WERI-Rb-1 (cell line): ENCODE results near the gene ANO6.

Experiments used
- DNase-seq: peaks from one replicate; pipeline ENCODE4 v3.0.0-alpha.2; 2020
- H3K27ac ChIP-seq: fragments of 250-450 bp; sonication (Bioruptor Pico); 2 replicates; pipeline ENCODE4 v1.5.1; 2020; ENCODE audit warnings: mild to moderate bottlenecking, moderate library complexity
- H3K27me3 ChIP-seq: fragments of 250-450 bp; sonication (Bioruptor Pico); 2 replicates; pipeline ENCODE4 v1.5.1; 2021; ENCODE audit warnings: mild to moderate bottlenecking, low read depth, moderate library complexity; ENCODE audit not compliant: insufficient read depth, severe bottlenecking
- H3K36me3 ChIP-seq: fragments of 250-450 bp; sonication (Bioruptor Pico); 2 replicates; pipeline ENCODE4 v1.5.1; 2020; ENCODE audit warnings: mild to moderate bottlenecking, moderate library complexity
- H3K4me3 ChIP-seq: 2 replicates; pipeline ENCODE4 v1.5.1; 2011; ENCODE audit warnings: low read depth, mild to moderate bottlenecking, control low read depth, low read length
- H3K9me3 ChIP-seq: fragments of 250-450 bp; sonication (Bioruptor Pico); 2 replicates; pipeline ENCODE4 v1.5.1; 2021; ENCODE audit warnings: mild to moderate bottlenecking, moderate library complexity; ENCODE audit not compliant: severe bottlenecking
- TF ChIP-seq, protein P1 (sequence below): IDR thresholded peaks from 2 replicates; pipeline ENCODE4 v1.5.1; 2011; ENCODE audit warnings: low read depth, mild to moderate bottlenecking, control low read depth, inconsistent platforms, low read length

ANO6 gene

DNA sequence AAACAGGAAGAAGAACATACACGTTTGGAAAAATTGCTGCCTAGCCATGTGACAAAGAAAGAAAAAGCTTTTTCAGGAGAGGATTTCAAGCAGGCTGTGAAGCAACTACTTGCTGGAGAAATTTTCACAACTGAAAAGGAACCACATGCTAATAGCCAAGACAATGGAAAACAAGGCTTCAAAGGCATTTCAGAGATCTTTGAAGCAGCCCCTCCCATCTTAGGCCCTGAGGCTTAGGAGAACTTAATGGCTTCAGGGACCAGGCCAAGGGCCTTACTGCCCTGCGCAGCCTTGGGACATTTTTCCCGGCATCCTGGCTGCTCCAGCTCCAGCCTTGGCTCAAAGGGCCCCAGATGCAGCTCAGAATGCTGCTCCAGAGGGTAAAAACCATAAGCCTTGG lies 257.7 kb downstream of the ANO6 start:
- Histone ChIP-seq H3K4me3 (no peak overlapping the region), H3K27me3 (no peaks in the 10 kb centered on the region), H3K36me3 (no peaks in the 10 kb centered on the region), H3K9me3 (no peaks in the 10 kb centered on the region), H3K27ac (no peak overlapping the region)
- no peak for DNase-seq
- TF ChIP-seq, protein P1, sequence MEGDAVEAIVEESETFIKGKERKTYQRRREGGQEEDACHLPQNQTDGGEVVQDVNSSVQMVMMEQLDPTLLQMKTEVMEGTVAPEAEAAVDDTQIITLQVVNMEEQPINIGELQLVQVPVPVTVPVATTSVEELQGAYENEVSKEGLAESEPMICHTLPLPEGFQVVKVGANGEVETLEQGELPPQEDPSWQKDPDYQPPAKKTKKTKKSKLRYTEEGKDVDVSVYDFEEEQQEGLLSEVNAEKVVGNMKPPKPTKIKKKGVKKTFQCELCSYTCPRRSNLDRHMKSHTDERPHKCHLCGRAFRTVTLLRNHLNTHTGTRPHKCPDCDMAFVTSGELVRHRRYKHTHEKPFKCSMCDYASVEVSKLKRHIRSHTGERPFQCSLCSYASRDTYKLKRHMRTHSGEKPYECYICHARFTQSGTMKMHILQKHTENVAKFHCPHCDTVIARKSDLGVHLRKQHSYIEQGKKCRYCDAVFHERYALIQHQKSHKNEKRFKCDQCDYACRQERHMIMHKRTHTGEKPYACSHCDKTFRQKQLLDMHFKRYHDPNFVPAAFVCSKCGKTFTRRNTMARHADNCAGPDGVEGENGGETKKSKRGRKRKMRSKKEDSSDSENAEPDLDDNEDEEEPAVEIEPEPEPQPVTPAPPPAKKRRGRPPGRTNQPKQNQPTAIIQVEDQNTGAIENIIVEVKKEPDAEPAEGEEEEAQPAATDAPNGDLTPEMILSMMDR = no peak

DNA sequence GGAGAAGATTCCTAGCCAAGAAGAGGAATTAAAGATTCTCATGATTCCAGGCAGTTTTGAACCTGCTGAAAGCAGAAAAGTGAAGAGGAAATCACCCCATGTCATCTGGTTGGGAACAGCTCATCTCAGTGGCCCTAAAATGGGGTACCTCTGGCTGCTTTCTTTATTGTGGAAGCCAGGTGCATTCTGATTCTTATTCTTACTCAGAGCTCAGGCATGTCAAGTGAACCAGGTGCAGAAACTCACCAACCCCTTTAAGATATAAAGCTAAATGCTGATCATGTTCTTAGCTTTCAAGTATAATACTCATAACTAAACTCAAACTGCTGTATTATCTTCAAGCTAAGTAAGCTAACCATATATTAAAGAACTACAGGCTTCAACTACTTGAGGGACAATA lies 259.7 kb downstream of the ANO6 start:
- DNase-seq = no peak
- Histone ChIP-seq H3K4me3 (no peak overlapping the region), H3K36me3 (no peaks in the 10 kb centered on the region), H3K27me3 (no peaks in the 10 kb centered on the region), H3K9me3 (no peaks in the 10 kb centered on the region), H3K27ac (no peak overlapping the region)
- TF ChIP-seq, protein P1 = no peak

DNA sequence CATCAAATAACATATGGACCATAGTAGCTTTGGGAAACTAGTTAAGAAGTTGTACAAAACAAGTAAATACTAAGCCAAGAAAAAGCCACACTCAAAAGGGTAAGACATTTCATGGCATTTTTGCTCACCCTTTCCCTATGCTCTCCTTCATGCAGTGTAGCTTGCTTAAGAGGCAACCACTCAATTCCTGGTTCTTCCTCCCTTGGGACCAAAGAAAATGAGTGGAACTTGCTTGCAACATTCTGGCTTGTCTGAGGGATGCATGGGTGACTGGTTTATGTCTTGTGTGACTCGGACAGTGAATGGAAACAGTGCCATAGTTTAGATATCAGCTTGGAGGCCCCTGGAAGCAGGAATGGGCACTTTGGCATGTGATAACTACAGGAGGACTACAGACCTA lies 261.6 kb downstream of the ANO6 start:
- TF ChIP-seq, protein P1 = no peak
- H3K4me3 ChIP-seq = no peak overlapping the region
- H3K9me3 ChIP-seq = no peaks in the 10 kb centered on the region
- no peak for DNase-seq
- H3K27ac ChIP-seq = no peak overlapping the region
- H3K27me3 ChIP-seq = no peaks in the 10 kb centered on the region
- no peaks in the 10 kb centered on the region for H3K36me3 ChIP-seq

DNA sequence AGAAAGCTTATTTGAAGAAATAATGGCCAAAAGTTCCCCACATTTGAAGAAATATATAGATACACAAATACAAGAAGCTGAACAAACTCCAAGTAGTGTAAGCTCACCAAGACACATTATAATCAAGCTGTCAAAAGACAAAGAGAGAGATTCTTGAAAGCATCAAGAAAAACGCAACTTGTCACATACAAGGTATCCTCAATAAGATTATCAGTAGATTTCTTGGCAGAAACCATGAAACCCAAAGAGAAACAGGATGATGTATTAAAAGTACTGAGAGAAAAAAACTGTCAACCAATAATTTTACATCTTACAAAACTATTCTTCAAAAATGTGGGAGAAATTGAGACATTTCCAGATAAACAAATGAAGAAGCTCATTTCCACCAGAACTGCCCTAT lies 263.0 kb downstream of the ANO6 start:
- TF ChIP-seq, protein P1 = no peak
- Histone ChIP-seq H3K9me3 (no peaks in the 10 kb centered on the region), H3K36me3 (no peaks in the 10 kb centered on the region), H3K4me3 (no peak overlapping the region), H3K27me3 (no peaks in the 10 kb centered on the region), H3K27ac (no peak overlapping the region)
- no peak for DNase-seq

DNA sequence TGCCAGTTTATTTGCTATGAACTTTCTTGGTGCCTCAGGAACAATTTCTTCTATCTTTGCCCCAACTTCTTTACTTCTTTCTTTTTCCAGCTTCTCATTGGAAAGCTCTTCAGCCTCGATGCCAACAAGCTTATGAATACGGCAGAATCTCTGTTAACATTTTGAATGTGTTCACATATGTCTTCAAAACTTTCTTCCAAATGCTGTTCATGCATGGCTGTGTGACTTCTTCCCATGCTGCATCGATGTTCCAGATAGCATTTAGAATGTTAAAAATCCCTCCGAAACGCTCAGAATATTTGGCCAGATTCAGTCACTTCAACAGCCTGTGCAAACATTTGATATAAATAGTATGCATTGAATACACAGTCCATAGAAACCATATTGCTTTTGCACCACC lies 265.9 kb downstream of the ANO6 start:
- no peaks in the 10 kb centered on the region for H3K9me3 ChIP-seq
- no peaks in the 10 kb centered on the region for H3K36me3 ChIP-seq
- no peak overlapping the region for H3K27ac ChIP-seq
- no peak overlapping the region for H3K4me3 ChIP-seq
- no peak for DNase-seq
- TF ChIP-seq, protein P1 = no peak
- H3K27me3 ChIP-seq = no peaks in the 10 kb centered on the region

DNA sequence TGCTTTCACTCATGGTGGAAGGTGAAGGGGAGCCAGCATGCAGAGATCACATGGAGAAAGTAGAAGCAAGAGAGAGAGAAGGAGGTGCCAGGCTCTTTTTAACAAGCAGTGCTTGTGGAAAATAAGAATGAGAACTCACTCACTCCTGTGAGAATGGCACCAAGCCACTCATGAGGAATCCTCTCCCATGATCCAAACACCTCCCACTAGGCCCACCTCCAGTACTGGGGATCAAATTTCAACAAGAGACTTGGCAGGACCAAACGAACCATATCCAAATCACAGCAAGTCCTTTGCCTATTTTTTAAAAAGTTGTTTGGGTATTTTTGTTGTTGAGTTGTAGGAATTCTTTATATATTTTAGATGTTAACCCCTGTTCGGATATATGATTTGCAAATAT lies 267.7 kb downstream of the ANO6 start:
- TF ChIP-seq, protein P1 = no peak
- H3K4me3 ChIP-seq = no peak overlapping the region
- no peaks in the 10 kb centered on the region for H3K9me3 ChIP-seq

More for the DNA sequence above, 267.7 kb downstream of the ANO6 start:
- Histone ChIP-seq H3K27ac (no peak overlapping the region), H3K36me3 (no peaks in the 10 kb centered on the region), H3K27me3 (no peaks in the 10 kb centered on the region)
- no peak for DNase-seq
